ENCODE measurements around the gene SARS2.
"Not testable (repeated sequence)": the region's sequence is repeated elsewhere in the genome, so short reads cannot be mapped to it uniquely, and the experiment has no call there.

Gene SARS2

GRCh38 chr19:38879400-38879751 is 51.2 kb downstream of the SARS2 start:
- no peak overlapping the region for H3K4me3 ChIP-seq (ENCODE audit: low read depth, low read length)
- TF ChIP-seq, protein P1, sequence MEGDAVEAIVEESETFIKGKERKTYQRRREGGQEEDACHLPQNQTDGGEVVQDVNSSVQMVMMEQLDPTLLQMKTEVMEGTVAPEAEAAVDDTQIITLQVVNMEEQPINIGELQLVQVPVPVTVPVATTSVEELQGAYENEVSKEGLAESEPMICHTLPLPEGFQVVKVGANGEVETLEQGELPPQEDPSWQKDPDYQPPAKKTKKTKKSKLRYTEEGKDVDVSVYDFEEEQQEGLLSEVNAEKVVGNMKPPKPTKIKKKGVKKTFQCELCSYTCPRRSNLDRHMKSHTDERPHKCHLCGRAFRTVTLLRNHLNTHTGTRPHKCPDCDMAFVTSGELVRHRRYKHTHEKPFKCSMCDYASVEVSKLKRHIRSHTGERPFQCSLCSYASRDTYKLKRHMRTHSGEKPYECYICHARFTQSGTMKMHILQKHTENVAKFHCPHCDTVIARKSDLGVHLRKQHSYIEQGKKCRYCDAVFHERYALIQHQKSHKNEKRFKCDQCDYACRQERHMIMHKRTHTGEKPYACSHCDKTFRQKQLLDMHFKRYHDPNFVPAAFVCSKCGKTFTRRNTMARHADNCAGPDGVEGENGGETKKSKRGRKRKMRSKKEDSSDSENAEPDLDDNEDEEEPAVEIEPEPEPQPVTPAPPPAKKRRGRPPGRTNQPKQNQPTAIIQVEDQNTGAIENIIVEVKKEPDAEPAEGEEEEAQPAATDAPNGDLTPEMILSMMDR (IDR thresholded peaks at IDR 0.05; ENCODE audit: borderline replicate concordance, insufficient read depth, low read depth, low read length) = no peak

GRCh38 chr19:38878575-38879399 is 51.8 kb downstream of the SARS2 start:
- H3K4me3 ChIP-seq (ENCODE audit: low read depth, low read length) = peak overlapping the region; percentile 60

GRCh38 chr19:38877781-38878574 is 52.6 kb downstream of the SARS2 start, which contains the start of gene RINL:
Gene RINL (minus strand): TSS chr19:38878275. CDS start chr19:38876742, 1,533 bp downstream.
- H3K4me3 ChIP-seq (ENCODE audit: low read depth, low read length) = peak within 1 kb of the TSS; percentile 60
- TF ChIP-seq, protein P1 (IDR thresholded peaks at IDR 0.05; ENCODE audit: borderline replicate concordance, insufficient read depth, low read depth, low read length) = no peak

More at GRCh38 chr19:38878575-38879399, 51.8 kb downstream of the SARS2 start:
- TF ChIP-seq, protein P1 (IDR thresholded peaks at IDR 0.05; ENCODE audit: borderline replicate concordance, insufficient read depth, low read depth, low read length) = 0 out of 2 replicates have a peak, but pooled peaks have one; percentile 6

- TF ChIP-seq, protein P1 (IDR thresholded peaks at IDR 0.05; ENCODE audit: borderline replicate concordance, insufficient read depth, low read depth, low read length) = no peak
Observed at GRCh38 chr19:38875656-38876395, 54.7 kb downstream of the SARS2 start.

DNA sequence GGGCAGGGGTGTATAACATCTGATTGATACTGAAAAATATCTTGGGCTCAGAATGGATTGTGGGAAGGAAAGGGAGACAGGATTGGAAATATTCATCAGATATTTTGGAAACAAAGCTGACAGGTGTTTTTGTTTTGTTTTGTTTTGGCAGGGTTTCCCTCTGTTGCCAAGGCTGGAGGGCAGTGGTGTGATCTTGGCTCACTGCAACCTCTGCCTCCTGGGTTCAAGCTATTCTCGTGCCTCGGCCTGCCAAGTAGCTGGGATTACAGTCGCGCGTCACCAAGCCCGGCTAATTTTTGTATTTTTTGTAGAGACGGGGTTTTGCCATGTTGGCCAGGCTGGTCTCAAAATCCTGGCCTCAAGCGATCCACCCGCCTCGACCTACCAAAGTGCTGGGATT is 57.2 kb downstream of the SARS2 start:
- not testable (repeated sequence) for H3K4me3 ChIP-seq (ENCODE audit: low read depth, low read length)

More at GRCh38 chr19:38875656-38876395, 54.7 kb downstream of the SARS2 start:
- no peak overlapping the region for H3K4me3 ChIP-seq (ENCODE audit: low read depth, low read length)

- H3K4me3 ChIP-seq (ENCODE audit: low read depth, low read length) = no peak overlapping the region
Observed at GRCh38 chr19:38870612-38871011, 60.0 kb downstream of the SARS2 start.

More at GRCh38 chr19:38870612-38871011, 60.0 kb downstream of the SARS2 start:
- TF ChIP-seq, protein P1 (IDR thresholded peaks at IDR 0.05; ENCODE audit: borderline replicate concordance, insufficient read depth, low read depth, low read length) = no peak
